HG03045 (cell line): ENCODE measurements around the gene ESPNL.
"Not testable (repeated sequence)": the region's sequence is repeated elsewhere in the genome, so short reads cannot be mapped to it uniquely, and the experiment has no call there.

Experiments
- ATAC-seq: cut with Tn5 transposase; IDR thresholded peaks from one replicate; pipeline ENCODE4 v1.9.1; 2021; ENCODE audit warnings: mild to moderate bottlenecking, moderate library complexity; ENCODE audit not compliant: unreplicated experiment

ESPNL gene

GRCh38 chr2:238114331-238114841 lies 14.2 kb downstream of the ESPNL start:
- no peak for ATAC-seq

DNA sequence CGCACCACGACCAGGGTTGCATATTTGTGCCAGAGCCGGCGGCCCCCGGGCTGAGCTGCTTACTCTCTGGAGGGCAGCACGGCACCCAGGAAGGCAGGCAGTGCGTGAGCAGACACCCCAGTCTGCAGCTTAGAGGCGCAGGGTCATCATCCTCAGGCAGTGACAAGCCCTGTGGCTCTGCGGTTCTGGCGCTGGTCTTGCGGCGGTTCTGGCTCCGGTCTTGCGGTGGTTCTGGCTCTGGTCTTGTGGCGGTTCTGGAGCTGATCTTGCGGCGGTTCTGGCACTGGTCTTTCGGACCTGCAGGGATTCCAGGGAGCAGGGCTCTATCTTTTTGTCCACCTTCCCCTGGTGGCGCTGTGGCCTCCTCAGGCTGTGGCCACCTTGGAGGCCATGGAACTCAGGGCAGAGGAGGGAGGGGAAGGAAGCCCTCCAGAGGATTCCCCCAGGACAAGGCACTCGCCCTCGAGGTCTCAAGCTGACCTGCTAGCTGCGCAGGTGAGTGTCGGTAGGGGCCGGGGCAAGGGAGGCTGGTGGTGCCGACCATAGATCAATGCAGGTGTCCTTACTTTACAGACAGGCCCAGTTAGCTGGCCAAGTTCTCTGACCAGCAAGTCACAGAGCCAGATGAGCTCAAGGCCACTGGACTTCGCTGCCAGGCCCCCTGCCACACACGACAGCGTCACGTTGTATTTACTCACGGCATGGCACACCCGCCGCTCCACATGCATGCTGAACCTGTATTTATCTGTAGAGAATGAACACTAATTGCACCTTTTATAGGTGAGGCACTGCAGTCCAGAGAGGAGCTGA lies 14.9 kb downstream of the ESPNL start:
- no peak for ATAC-seq

DNA sequence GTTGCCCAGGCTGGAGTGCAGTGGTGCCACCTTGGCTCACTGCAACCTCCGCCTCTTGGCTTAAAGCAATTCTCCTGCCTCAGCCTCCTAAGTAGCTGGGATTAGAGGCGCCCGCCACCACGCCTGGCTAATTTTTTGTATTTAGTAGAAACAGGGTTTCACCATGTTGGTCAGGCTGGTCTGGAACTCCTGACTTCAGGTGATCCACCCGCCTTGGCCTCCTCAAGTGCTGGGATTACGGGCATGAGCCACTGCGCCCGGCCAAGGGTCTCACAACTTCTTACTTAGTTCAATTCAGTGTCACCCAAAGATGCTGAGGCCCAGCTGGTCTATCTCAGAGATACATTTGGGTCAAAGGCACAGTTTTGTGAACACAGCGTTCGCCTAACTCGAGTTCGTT lies 15.6 kb downstream of the ESPNL start:
- ATAC-seq = not testable (repeated sequence)

- ATAC-seq = no peak
Measured at GRCh38 chr2:238116298-238117198, 16.4 kb downstream of the ESPNL start.

- no peak for ATAC-seq
Measured at GRCh38 chr2:238117199-238118154, 17.3 kb downstream of the ESPNL start.

DNA sequence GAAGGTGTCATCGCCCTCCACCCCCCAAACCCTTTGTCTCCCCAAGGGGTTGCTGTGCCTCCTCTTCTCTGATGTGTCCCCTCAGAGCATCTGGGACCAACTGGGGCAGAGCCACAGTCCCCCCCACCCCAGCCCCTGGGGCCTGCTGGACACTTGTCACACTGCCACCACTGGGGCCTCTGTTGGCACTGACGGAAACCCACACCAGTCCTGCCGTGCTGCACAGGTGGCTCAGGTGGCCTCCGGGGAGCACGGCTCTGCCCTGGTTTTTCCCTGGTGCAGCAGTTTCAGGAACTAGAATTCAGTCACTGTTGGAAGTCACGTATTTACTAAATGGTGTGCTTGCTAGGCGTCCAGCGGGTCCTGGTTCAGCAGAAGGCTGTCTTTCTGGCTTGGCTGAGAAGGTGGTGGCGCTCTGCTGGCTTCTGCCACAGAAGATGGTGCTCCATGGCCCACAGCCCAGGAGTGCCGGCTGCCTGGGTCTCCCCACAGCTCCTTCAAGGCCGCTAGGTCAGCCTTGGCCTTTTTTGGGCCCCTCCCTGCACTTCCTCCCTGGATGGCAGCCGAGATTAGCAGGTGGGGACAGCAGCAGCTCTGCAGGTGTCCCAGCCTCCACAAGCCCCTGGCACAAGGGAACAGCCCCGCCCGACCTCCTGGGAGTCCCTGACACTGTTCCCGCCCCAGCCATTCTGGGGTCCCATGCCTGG lies 19.8 kb downstream of the ESPNL start:
- ATAC-seq = no peak

- ATAC-seq = no peak
Measured at GRCh38 chr2:238120463-238121298, 20.5 kb downstream of the ESPNL start.

DNA sequence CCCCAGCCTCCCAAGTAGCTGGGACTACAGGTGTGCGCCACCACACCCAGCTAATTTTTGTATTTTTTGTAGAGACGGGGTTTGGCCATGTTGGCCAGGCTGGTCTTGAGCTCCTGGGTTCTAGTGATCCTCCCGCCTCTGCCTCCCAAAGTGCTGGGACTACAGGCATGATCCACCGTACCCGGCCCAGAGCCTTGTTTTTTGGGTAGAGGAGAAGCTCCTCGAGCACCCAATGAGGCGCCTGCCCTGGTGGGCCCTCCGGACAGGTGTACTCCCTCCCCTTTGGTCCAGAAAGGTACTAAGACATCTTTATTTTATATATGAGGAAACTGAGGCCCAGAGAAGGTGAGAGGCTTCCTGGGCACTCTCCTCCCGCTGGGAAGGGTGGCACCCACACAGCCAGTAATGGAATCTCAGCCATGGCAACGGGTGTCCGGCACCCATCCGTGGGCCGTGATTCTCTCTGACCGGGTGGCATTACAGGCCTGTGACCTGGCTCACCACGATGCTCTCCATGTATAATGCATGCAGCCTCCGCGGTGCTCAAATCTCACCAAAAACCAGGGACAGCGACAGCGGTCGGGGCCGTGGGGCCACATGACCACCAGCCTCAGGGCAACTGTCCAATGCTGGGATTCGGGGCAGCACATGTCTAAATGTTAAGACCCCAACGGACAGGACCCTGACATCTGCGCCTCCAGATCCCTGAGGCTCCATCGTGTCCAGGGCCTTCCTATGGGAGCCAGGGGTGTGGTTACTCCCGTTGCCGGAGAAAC lies 21.6 kb downstream of the ESPNL start:
- ATAC-seq = no peak

- ATAC-seq = no peak
Measured at GRCh38 chr2:238122287-238123217, 22.4 kb downstream of the ESPNL start.

DNA sequence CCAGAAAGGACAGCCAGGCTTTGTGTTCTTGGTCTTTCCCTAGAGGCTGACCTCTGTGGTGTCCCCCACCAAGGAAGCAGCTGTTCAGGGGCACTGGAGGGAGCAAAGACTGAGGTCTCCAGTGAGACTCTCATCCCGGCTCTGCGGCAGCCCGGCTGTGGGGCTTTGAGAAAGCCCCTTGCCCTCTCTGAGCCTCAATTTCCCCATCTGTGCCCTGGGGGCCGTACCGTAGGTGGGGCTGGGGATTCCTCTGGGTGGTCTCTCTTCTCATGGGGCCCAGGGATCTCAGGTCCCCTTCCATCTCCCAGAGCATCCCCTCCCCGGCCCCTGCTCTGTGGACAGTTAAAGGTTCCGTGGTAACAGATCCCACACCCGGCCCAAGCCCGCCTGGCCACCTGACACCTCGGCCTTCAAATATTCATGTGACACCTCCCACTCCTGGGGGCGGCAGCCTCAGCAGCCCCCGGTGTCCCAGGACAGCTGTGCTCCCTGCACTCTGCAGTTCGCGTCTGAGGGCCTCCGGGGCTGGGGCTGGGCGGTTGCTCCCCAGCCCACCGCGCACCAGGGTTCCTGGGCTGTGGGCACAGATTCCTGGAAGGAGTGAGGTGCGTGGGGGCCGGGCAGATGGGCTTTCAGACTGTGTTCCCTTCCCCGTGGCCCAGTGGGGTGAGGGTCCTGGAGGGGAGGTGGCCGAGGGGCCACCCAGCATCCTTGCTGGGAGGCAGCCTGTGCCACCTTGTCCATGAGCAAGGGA lies 23.3 kb downstream of the ESPNL start:
- no peak for ATAC-seq

DNA sequence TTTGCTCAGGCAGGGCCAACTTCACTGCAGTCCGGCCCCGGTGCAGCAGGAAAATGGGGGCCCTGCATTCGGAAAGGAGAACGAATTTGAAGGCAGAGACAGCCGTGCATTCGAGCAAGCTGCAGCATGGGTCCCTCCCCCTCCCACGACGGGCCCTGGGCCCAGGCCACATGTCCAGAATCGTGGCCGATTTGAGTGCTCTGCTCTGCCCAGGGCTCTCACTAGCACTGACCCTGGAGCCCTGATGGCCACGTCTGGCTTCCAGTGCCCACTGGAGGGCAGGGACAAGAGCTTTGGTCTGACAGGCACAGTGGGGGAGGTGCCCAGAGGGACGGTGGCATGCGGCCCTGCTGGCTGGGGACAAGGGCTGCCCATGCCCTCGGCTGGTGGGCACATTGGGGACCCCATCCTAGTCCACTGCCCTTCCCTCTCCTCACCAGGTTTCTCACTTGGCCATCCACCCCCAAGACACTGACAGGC lies 23.9 kb downstream of the ESPNL start:
- no peak for ATAC-seq

DNA sequence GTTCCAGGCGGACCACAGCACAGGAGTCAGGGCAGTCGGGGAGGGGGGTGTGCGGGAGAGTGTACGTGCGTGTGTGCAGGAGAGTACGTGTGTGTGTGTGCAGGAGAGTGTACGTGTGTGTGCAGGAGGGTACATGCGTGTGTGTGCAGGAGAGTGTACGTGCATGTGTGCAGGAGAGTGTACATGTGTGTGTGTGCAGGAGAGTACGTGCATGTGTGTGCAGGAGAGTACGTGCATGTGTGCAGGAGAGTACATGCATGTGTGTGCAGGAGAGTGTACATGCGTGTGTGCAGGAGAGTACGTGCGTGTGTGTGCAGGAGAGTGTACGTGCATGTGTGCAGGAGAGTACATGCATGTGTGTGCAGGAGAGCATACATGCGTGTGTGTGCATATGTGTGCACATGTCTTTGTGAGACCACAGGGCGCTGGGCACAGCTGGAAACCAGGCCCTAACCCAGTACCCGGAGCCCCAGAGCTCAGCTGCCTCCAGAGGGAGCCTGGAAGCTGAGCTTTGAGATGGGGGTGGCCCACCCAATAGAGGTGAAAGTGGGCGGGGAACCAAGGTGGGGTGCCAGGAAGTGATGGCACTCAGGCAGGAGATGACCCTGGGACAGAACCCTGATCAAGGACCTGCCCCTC lies 24.5 kb downstream of the ESPNL start:
- no peak for ATAC-seq

- ATAC-seq = no peak
Measured at GRCh38 chr2:238125127-238125885, 25.2 kb downstream of the ESPNL start.

DNA sequence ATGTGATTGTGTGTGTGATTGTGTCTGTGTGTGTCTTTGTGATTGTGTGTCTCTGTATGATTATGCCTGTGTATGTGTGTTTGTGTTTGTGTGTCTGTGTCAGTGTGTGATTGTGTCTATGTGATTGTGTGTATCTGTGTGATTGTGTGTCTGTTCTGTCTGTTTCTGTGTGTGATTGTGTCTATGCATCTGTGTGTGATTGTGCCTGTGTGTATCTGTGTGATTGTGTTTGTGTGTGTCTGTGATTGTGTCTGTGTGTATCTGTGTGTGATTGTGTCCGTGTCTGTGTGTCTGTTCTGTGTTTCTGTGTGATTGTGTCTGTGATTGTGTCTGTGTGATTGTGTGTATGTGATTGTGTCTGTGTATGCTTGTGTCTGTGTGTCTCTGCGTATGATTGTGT lies 26.2 kb downstream of the ESPNL start:
- ATAC-seq = no peak

DNA sequence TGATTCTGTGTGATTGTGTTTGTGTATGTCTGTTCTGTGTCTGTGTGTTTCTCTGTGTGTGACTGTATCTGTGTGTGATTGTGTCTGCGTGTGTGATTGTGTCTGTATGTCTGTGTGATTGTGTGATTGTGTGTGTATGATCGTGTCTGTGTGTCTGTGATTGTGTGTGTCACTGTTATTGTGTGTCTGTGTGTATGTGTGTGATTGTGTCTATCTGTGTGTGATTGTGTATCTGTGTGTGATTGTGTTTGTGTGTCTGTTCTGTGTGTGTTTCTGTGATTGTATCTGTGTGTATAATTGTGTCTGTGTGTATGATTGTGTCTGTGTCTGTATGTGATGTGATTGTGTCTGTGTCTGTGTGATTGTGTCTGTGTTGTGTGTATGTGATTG lies 26.6 kb downstream of the ESPNL start:
- no peak for ATAC-seq
